Keratinocyte (primary cell): ENCODE measurements around the gene CPLANE2. TPM values are rescaled to one million over a fixed set of nuclear protein-coding genes. Genes with fewer than 3 reads are reported as not detected.

ENCODE experiments used
- DNase-seq: peaks from one replicate; pipeline ENCODE4 v3.0.0-alpha.2; 2011; ENCODE audit warnings: low read depth, missing footprints, low spot score
- FAIRE-seq: peaks from 2 replicates; lab custom pipeline; 2011; peaks lifted over from hg19 to GRCh38; lab: Jason Lieb, UNC
- H2AFZ ChIP-seq: 2 replicates; pipeline ENCODE4 v1.6.0; 2012; ENCODE audit warnings: low read length, control low read depth, inconsistent platforms; ENCODE audit not compliant: control insufficient read depth
- H3K27ac ChIP-seq: 2 replicates; pipeline ENCODE4 v1.5.1; 2011; ENCODE audit warnings: low read length; ENCODE audit not compliant: control insufficient read depth, insufficient read depth
- H3K27me3 ChIP-seq: 3 replicates; pipeline ENCODE4 v1.6.0; 2011; ENCODE audit warnings: low read length; ENCODE audit not compliant: control insufficient read depth, insufficient read depth; ENCODE audit errors: extremely low read depth
- H3K36me3 ChIP-seq, 2 experiments: 2 replicates in 1 of 2; 3 replicates in 1 of 2; pipeline ENCODE4 v1.5.1; 2011; ENCODE audit warnings: low read length in 2 of 2, mild to moderate bottlenecking in 1 of 2; ENCODE audit not compliant: control insufficient read depth in 2 of 2, insufficient read depth in 2 of 2; ENCODE audit errors: extremely low read depth in 1 of 2
- H3K4me1 ChIP-seq: 3 replicates; pipeline ENCODE4 v1.5.1; 2011; ENCODE audit warnings: low read length; ENCODE audit not compliant: control insufficient read depth, insufficient read depth; ENCODE audit errors: extremely low read depth
- H3K4me2 ChIP-seq: 3 replicates; pipeline ENCODE4 v1.6.0; 2011; ENCODE audit warnings: low read depth, low read length; ENCODE audit not compliant: control insufficient read depth, insufficient read depth; ENCODE audit errors: extremely low read depth
- H3K4me3 ChIP-seq, 3 experiments: fragments of 200-600 bp in 1 of 3; sonication (generic) in 1 of 3; 2 replicates in 2 of 3; 3 replicates in 1 of 3; pipeline ENCODE4 v1.5.1; 2011 to 2016; ENCODE audit warnings: low read length in 3 of 3, mild to moderate bottlenecking in 3 of 3, control low read depth in 2 of 3, inconsistent platforms in 1 of 3, low read depth in 1 of 3, mixed read lengths in 1 of 3, mixed run types in 1 of 3, moderate library complexity in 1 of 3; ENCODE audit not compliant: control insufficient read depth in 2 of 3, insufficient read depth in 2 of 3; ENCODE audit errors: extremely low read depth in 1 of 3
- H3K79me2 ChIP-seq: 2 replicates; pipeline ENCODE4 v1.6.0; 2012; ENCODE audit warnings: low read length; ENCODE audit not compliant: control insufficient read depth, insufficient read depth
- H3K9ac ChIP-seq: 3 replicates; pipeline ENCODE4 v1.6.0; 2011; ENCODE audit warnings: low read length; ENCODE audit not compliant: control insufficient read depth, insufficient read depth; ENCODE audit errors: extremely low read depth
- H3K9me1 ChIP-seq: 3 replicates; pipeline ENCODE4 v1.6.0; 2011; ENCODE audit warnings: low read length; ENCODE audit not compliant: control insufficient read depth, insufficient read depth; ENCODE audit errors: extremely low read depth
- H3K9me3 ChIP-seq: 2 replicates; pipeline ENCODE4 v1.5.1; 2012; ENCODE audit warnings: low read depth, low read length; ENCODE audit not compliant: control insufficient read depth
- H4K20me1 ChIP-seq: 3 replicates; pipeline ENCODE4 v1.6.0; 2011; ENCODE audit warnings: low read length; ENCODE audit not compliant: control insufficient read depth, insufficient read depth; ENCODE audit errors: extremely low read depth
- EZH2 ChIP-seq: IDR thresholded peaks from one replicate; pipeline ENCODE4 v1.6.1; 2012; ENCODE audit warnings: inconsistent platforms, mild to moderate bottlenecking, low read length, moderate library complexity
- dilution Hi-C: fragments of 300-500 bp; cut with MboI; formaldehyde crosslinking; loops from one replicate; pipeline ENCODE4 v1.7.0; 2020; ENCODE audit warnings: low sequenced_read_pairs; ENCODE audit not compliant: extremely low pct_ligation_motif_present
- polyA plus RNA-seq, 5 experiments: library from polyadenylated mRNA; depleted of rRNA in 3 of 5; stranded (reverse) in 3 of 5; stranded (forward) in 1 of 5; unstranded in 1 of 5; fragments of >200 nt; gene quantifications; 1 replicate in 1 of 5; 2 replicates in 3 of 5; 3 replicates in 1 of 5; pipeline versions ENCODE4 v1.2.1 to v1.2.3, GENCODE V29; 2011 to 2012; ENCODE audit warnings: missing spikeins in 2 of 5, low read depth in 1 of 5, low replicate concordance in 1 of 5
- TF ChIP-seq, protein P1 (sequence below), 3 experiments: IDR thresholded peaks in 1 of 3; conservative IDR thresholded peaks in 1 of 3; optimal IDR thresholded peaks in 1 of 3; 2 replicates in 2 of 3; 3 replicates in 1 of 3; pipeline versions ENCODE3 to v1.5.1; 2011; ENCODE audit warnings: low read length in 3 of 3, mild to moderate bottlenecking in 3 of 3, moderate library complexity in 2 of 3, control low read depth in 1 of 3, inconsistent platforms in 1 of 3; ENCODE audit not compliant: insufficient read depth in 2 of 3; ENCODE audit errors: extremely low read depth in 1 of 3

CPLANE2 gene
- polyA plus RNA-seq, 1 donor (not counting 4 experiments of a cell fraction or from before 2014, with no cell fraction given): 2.5 TPM

DNA sequence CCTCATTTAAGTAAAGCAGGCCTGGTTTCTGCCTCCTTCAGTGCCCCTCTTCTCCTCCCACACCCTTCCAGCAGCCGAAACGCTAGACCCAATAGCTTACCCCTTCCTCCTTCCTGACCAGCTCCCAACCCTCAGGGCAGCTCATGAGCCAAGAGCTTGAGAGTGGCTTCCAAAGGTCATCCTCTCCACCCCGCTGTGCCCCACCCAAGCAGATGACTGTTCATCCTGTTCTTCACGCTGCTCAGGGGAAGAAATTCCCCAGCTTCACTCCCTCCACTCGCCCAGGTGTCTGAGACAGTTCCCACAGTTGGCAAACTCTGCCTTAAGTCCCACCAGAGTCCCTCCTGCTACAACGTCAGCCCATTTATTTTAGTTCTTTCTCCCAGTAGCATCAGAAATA is 48.0 kb downstream of the CPLANE2 start:
- no peaks in the 10 kb centered on the region for H3K79me2 ChIP-seq
- H3K4me1 ChIP-seq: peaks cover 50% of the 10 kb centered on the region
- H3K36me3 ChIP-seq: no peaks in the 10 kb centered on the region
- peak overlapping the region; percentile 36 for H3K9ac ChIP-seq
- H3K4me3 ChIP-seq: no peak overlapping the region
- peak overlapping the region; percentile 84 for H3K27ac ChIP-seq
- H3K27me3 ChIP-seq: no peaks in the 10 kb centered on the region
- peak overlapping the region; percentile 49 for H2AFZ ChIP-seq
- peak; percentile 93 for FAIRE-seq
- H3K9me1 ChIP-seq: no peaks in the 10 kb centered on the region
- no peaks in the 10 kb centered on the region for H4K20me1 ChIP-seq
- dilution Hi-C loops: no loop called here
- DNase-seq: no peak
- no peaks in the 10 kb centered on the region for H3K9me3 ChIP-seq
- peak overlapping the region; percentile 63 for H3K4me2 ChIP-seq
- no peak for TF ChIP-seq EZH2
- TF ChIP-seq, protein P1, sequence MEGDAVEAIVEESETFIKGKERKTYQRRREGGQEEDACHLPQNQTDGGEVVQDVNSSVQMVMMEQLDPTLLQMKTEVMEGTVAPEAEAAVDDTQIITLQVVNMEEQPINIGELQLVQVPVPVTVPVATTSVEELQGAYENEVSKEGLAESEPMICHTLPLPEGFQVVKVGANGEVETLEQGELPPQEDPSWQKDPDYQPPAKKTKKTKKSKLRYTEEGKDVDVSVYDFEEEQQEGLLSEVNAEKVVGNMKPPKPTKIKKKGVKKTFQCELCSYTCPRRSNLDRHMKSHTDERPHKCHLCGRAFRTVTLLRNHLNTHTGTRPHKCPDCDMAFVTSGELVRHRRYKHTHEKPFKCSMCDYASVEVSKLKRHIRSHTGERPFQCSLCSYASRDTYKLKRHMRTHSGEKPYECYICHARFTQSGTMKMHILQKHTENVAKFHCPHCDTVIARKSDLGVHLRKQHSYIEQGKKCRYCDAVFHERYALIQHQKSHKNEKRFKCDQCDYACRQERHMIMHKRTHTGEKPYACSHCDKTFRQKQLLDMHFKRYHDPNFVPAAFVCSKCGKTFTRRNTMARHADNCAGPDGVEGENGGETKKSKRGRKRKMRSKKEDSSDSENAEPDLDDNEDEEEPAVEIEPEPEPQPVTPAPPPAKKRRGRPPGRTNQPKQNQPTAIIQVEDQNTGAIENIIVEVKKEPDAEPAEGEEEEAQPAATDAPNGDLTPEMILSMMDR (optimal IDR thresholded peaks at IDR 0.05 in 1 of 3, IDR thresholded peaks at IDR 0.05 in 1 of 3, conservative IDR thresholded peaks at IDR 0.05 in 1 of 3; ENCODE audit: extremely low read depth in 1 of 3, insufficient read depth in 2 of 3, low read length in 3 of 3): no peak

DNA sequence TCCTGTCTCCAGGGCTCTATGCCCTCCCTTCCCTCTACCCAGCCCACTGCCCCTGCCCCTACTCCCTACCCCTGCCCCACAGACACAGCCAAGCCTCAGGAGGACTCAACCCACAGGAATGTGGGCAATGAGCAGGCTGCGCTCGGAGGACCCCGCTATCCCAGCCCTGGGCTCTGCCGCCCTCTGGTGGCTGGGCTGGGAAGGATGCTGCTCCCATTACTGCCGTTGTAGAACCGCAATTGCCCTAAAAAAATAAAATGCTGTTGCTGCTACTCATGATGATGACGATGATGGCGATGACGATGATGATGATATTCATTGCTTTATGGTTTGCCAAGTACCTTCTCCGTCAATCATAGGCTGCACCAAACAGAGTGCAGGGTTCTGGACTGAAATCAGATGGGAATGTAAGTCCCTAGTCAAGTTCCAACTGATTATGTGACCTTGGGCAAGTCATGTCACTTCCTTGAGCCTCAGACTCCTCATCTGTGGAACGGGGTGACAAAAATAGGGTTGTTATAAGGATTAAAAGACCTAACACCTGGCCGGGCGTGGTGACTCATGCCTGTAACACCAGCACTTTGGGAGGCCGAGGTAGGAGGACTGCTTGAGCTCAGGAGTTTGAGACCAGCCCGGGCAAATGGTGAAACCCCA is 49.1 kb downstream of the CPLANE2 start:
- H3K4me2 ChIP-seq: peak overlapping the region; percentile 63
- FAIRE-seq (peak; percentile 96), DNase-seq (peak; percentile 90)
- TF ChIP-seq EZH2: no peak
- TF ChIP-seq, protein P1 (optimal IDR thresholded peaks at IDR 0.05 in 1 of 3, IDR thresholded peaks at IDR 0.05 in 1 of 3, conservative IDR thresholded peaks at IDR 0.05 in 1 of 3; ENCODE audit: extremely low read depth in 1 of 3, insufficient read depth in 2 of 3, low read length in 3 of 3): peak; percentile 93 to 98 (median 95)
- H4K20me1 ChIP-seq: no peaks in the 10 kb centered on the region
- H3K9me1 ChIP-seq: no peaks in the 10 kb centered on the region
- no peaks in the 10 kb centered on the region for H3K9me3 ChIP-seq
- dilution Hi-C loops: no loop called here
- no peaks in the 10 kb centered on the region for H3K79me2 ChIP-seq
- no peaks in the 10 kb centered on the region for H3K36me3 ChIP-seq
- peak overlapping the region; percentile 47 for H3K9ac ChIP-seq
- H3K27ac ChIP-seq: peak overlapping the region; percentile 84
- no peaks in the 10 kb centered on the region for H3K27me3 ChIP-seq
- H3K4me1 ChIP-seq: peaks cover 60% of the 10 kb centered on the region
- H3K4me3 ChIP-seq: peak overlapping the region in 1 of 3 experiments; percentile 32
- H2AFZ ChIP-seq: no peak overlapping the region
